ENCODE measurements around the gene PCNX1. TPM values are rescaled to one million over a fixed set of nuclear protein-coding genes. Genes with fewer than 3 reads are reported as not detected.
A peak's percentile ranks its signal among the peaks of the same experiment; 100 is the strongest.

PCNX1 gene
- total and polyA plus RNA-seq, 4 donors: 5.7 to 41.2 (median 18.2) TPM

DNA sequence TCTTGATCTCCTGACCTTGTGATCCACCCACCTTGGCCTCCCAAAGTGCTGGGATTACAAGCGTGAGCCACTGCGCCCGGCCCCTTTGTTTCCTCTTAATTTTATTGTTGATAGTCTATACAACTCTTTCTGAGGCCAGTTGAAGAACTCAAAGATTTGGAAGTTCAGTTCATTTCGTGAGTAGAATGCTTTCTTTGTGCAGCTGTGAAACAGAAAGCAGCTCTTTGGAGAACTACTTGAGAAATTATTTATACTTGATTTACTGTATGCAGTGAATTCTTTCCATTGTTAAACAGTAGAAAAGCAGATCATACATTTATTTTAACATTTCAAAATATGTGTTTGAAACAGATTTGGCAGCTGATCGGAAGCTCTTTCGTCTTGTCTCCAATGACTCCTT is 69.3 kb downstream of the PCNX1 start (continued):
- TF ChIP-seq, protein P1, sequence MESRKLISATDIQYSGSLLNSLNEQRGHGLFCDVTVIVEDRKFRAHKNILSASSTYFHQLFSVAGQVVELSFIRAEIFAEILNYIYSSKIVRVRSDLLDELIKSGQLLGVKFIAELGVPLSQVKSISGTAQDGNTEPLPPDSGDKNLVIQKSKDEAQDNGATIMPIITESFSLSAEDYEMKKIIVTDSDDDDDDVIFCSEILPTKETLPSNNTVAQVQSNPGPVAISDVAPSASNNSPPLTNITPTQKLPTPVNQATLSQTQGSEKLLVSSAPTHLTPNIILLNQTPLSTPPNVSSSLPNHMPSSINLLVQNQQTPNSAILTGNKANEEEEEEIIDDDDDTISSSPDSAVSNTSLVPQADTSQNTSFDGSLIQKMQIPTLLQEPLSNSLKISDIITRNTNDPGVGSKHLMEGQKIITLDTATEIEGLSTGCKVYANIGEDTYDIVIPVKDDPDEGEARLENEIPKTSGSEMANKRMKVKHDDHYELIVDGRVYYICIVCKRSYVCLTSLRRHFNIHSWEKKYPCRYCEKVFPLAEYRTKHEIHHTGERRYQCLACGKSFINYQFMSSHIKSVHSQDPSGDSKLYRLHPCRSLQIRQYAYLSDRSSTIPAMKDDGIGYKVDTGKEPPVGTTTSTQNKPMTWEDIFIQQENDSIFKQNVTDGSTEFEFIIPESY (IDR thresholded peaks at IDR 0.05): no peak
- no peak for TF ChIP-seq GABPA (IDR thresholded peaks at IDR 0.05 in 1 of 2, conservative IDR thresholded peaks at IDR 0.05 in 1 of 2)
- no peak for TF ChIP-seq NR2F2 (IDR thresholded peaks at IDR 0.05)

DNA sequence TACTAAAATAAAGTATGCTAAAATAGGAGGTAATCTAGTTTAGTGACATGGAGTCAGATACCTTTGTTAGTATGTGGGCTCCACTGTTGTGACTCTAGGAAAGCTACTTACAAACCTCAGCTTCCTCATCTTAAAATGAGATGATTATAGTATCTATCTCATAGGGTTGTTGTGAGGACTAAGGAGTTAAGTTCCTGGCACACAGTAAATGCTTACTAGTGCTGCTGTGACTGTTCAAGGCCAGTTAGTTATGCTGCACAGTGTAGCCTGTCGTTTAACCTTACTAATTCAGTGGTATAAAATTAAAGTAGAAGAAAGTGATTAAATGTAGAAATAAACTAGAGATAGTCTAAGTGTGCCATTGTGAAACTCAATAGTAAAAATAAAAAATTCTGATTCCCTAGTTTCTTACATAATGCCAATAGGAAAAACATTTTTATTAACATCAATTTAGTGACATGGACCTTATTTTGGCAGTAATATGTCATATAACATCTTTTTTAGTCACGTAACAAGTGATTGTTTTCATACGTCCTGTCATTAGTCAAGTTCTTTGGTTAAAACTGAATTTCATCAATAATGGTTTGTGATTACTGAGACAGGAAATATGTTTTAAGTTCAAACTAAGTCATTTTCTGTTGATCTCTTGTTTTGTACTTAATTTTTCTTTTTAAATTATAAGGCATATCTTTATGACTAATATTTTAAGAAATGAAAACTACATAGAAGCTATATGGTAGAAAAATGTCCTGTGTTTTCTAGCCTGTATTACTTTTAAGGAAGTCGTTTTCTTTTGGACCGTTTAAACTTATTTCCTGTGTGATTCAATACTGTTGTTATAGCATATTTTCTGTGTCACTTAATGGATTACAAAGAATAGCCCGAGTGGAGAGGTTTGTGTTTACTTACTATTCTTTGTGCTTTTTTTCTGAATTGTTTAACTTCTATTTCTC is 74.0 kb downstream of the PCNX1 start:
- H3K4me1 ChIP-seq (ENCODE audit: control insufficient read depth in 4 of 4, insufficient read depth in 4 of 4, low read length in 3 of 4): no peaks in the 10 kb centered on the region
- no peaks in the 10 kb centered on the region for H3K27me3 ChIP-seq (ENCODE audit: control insufficient read depth in 4 of 4, insufficient read depth in 4 of 4, low read length in 3 of 4)
- no peak overlapping the region for H3K27ac ChIP-seq (ENCODE audit: low read depth in 1 of 2, low read length in 2 of 2)
- no peak overlapping the region for H3K4me3 ChIP-seq (ENCODE audit: low read depth in 1 of 3, low read length in 3 of 3)
- TF ChIP-seq FOXA2 (IDR thresholded peaks at IDR 0.05): no peak
- no peak for TF ChIP-seq EGR1 (IDR thresholded peaks at IDR 0.05; ENCODE audit: low read depth in 2 of 2)
- TF ChIP-seq, protein P1 (IDR thresholded peaks at IDR 0.05): no peak
- TF ChIP-seq HNF4G (IDR thresholded peaks at IDR 0.05): no peak
- TF ChIP-seq NR2F2 (IDR thresholded peaks at IDR 0.05): no peak
- DNase-seq (ENCODE audit: low spot score): no peak
- H3K36me3 ChIP-seq (ENCODE audit: control insufficient read depth in 4 of 4, insufficient read depth in 3 of 4, low read depth in 1 of 4, low read length in 3 of 4): peaks cover 2 to 19% (median 18%) of the 10 kb centered on the region in 4 donors
- WGBS: 57% methylated on average over 6 of the region's 6 CpGs
- no peaks in the 10 kb centered on the region for H3K9me3 ChIP-seq (ENCODE audit: control insufficient read depth in 4 of 4, low read length in 3 of 4)
- peak overlapping the region in 1 of 2 donors; percentile 56 for H3K9ac ChIP-seq (ENCODE audit: low read depth in 1 of 2, low read length in 2 of 2)

DNA sequence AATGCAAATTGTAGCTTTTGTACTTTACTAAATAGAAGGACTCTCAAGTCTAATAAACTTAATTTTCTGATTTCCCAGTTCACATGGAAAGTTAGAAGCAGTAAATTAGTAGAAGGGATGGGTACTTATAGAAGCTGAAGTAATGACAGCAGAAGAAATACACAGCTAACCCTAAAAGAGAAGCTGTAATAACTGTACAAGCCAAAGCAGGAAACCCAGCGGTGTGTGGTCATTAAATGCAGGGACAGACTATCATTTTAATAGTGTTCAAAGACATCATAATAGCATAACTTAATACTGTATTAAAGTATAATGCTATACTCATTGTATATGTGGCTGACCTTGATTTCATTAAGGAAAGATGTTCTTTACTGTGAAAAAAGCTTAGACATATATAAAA is 74.9 kb downstream of the PCNX1 start:
- 79% methylated on average over 1 of the region's 1 CpG for WGBS
- H3K27me3 ChIP-seq (ENCODE audit: control insufficient read depth in 4 of 4, insufficient read depth in 4 of 4, low read length in 3 of 4): no peaks in the 10 kb centered on the region
- TF ChIP-seq GABPA (IDR thresholded peaks at IDR 0.05 in 1 of 2, conservative IDR thresholded peaks at IDR 0.05 in 1 of 2) (no peak), NR2F2 (IDR thresholded peaks at IDR 0.05) (no peak), TAF1 (conservative IDR thresholded peaks at IDR 0.05) (no peak)
- H3K9ac ChIP-seq (ENCODE audit: low read depth in 1 of 2, low read length in 2 of 2): no peak overlapping the region
- no peaks in the 10 kb centered on the region for H3K4me1 ChIP-seq (ENCODE audit: control insufficient read depth in 4 of 4, insufficient read depth in 4 of 4, low read length in 3 of 4)
- DNase-seq (ENCODE audit: low spot score): no peak
- H3K36me3 ChIP-seq (ENCODE audit: control insufficient read depth in 4 of 4, insufficient read depth in 3 of 4, low read depth in 1 of 4, low read length in 3 of 4): peaks cover 2 to 15% (median 13%) of the 10 kb centered on the region in 4 donors
- H3K27ac ChIP-seq (ENCODE audit: low read depth in 1 of 2, low read length in 2 of 2): no peak overlapping the region
- H3K4me3 ChIP-seq (ENCODE audit: low read depth in 1 of 3, low read length in 3 of 3): no peak overlapping the region
- H3K9me3 ChIP-seq (ENCODE audit: control insufficient read depth in 4 of 4, low read length in 3 of 4): no peaks in the 10 kb centered on the region

DNA sequence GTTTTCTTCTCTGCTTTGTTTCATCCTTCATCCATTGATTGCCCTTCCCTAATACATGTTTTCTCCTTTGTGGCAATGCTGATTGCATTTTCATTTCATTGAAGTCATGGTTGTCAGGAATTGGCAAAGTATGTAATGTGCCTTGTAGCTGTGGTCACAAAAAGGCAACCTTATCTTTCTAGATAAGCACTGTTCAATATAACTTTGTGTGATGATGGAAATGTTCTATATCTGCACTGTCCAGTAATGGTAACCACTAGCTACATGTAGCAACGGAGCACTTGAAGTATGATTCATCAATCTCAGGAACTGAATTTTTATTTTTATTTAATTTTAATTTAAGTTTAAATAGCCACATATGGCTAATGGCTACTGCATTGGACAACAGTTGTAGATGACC is 79.8 kb downstream of the PCNX1 start:
- no peak for DNase-seq (ENCODE audit: low spot score)
- Histone ChIP-seq H3K4me3 (ENCODE audit: low read depth in 1 of 3, low read length in 3 of 3) (no peak overlapping the region), H3K9me3 (ENCODE audit: control insufficient read depth in 4 of 4, low read length in 3 of 4) (no peaks in the 10 kb centered on the region), H3K9ac (ENCODE audit: low read depth in 1 of 2, low read length in 2 of 2) (no peak overlapping the region), H3K4me1 (ENCODE audit: control insufficient read depth in 4 of 4, insufficient read depth in 4 of 4, low read length in 3 of 4) (peaks cover 0 to 2% (median under 1%) of the 10 kb centered on the region in 4 donors), H3K36me3 (ENCODE audit: control insufficient read depth in 4 of 4, insufficient read depth in 3 of 4, low read depth in 1 of 4, low read length in 3 of 4) (peaks cover 0 to 3% (median 0%) of the 10 kb centered on the region in 4 donors), H3K27ac (ENCODE audit: low read depth in 1 of 2, low read length in 2 of 2) (no peak overlapping the region), H3K27me3 (ENCODE audit: control insufficient read depth in 4 of 4, insufficient read depth in 4 of 4, low read length in 3 of 4) (no peaks in the 10 kb centered on the region)
- TF ChIP-seq, protein P2, sequence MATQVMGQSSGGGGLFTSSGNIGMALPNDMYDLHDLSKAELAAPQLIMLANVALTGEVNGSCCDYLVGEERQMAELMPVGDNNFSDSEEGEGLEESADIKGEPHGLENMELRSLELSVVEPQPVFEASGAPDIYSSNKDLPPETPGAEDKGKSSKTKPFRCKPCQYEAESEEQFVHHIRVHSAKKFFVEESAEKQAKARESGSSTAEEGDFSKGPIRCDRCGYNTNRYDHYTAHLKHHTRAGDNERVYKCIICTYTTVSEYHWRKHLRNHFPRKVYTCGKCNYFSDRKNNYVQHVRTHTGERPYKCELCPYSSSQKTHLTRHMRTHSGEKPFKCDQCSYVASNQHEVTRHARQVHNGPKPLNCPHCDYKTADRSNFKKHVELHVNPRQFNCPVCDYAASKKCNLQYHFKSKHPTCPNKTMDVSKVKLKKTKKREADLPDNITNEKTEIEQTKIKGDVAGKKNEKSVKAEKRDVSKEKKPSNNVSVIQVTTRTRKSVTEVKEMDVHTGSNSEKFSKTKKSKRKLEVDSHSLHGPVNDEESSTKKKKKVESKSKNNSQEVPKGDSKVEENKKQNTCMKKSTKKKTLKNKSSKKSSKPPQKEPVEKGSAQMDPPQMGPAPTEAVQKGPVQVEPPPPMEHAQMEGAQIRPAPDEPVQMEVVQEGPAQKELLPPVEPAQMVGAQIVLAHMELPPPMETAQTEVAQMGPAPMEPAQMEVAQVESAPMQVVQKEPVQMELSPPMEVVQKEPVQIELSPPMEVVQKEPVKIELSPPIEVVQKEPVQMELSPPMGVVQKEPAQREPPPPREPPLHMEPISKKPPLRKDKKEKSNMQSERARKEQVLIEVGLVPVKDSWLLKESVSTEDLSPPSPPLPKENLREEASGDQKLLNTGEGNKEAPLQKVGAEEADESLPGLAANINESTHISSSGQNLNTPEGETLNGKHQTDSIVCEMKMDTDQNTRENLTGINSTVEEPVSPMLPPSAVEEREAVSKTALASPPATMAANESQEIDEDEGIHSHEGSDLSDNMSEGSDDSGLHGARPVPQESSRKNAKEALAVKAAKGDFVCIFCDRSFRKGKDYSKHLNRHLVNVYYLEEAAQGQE (IDR thresholded peaks at IDR 0.05): no peak
- TF ChIP-seq SP1 (IDR thresholded peaks at IDR 0.05): no peak
- no peak for TF ChIP-seq RXRA (IDR thresholded peaks at IDR 0.05)
- TF ChIP-seq YY1 (IDR thresholded peaks at IDR 0.05): no peak
- WGBS: 82% methylated on average over 1 of the region's 1 CpG

Measured in liver (tissue), 9 donors.